GM23338 (cell line): Measurements from ENCODE around the gene ALDH6A1. TPM values are rescaled to one million over a fixed set of nuclear protein-coding genes. Genes with fewer than 3 reads are reported as not detected.
"Not testable (repeated sequence)": the region's sequence is repeated elsewhere in the genome, so short reads cannot be mapped to it uniquely, and the experiment has no call there.

ENCODE experiments used
- ATAC-seq: fragments of 200-7000 bp; cut with Tn5 transposase; 3 replicates; pipeline ENCODE4 v1.9.1; 2020
- DNase-seq: peaks from one replicate; pipeline ENCODE4 v3.0.0-alpha.2; 2015; ENCODE audit warnings: low spot score
- H2AFZ ChIP-seq: fragments of 200-600 bp; sonication (generic); 2 replicates; pipeline ENCODE4 v1.8.0; 2016; ENCODE audit warnings: antibody characterized with exemption, mild to moderate bottlenecking, moderate library complexity
- H3F3A ChIP-seq: fragments of 200-600 bp; sonication (generic); replicated peaks from 2 replicates; pipeline ENCODE4 v1.8.0; 2017; ENCODE audit warnings: antibody characterized with exemption, mixed run types, low read depth
- H3K27ac ChIP-seq: fragments of 200-600 bp; sonication (generic); 2 replicates; pipeline ENCODE4 v1.6.1; 2016; ENCODE audit warnings: low read depth
- H3K27me3 ChIP-seq: fragments of 200-600 bp; sonication (generic); 2 replicates; pipeline ENCODE4 v1.8.0; 2016; ENCODE audit warnings: mild to moderate bottlenecking, mixed run types, moderate library complexity; ENCODE audit not compliant: insufficient read depth
- H3K36me3 ChIP-seq: fragments of 200-600 bp; sonication (generic); 2 replicates; pipeline ENCODE4 v1.8.0; 2016; ENCODE audit warnings: mild to moderate bottlenecking; ENCODE audit not compliant: insufficient read depth
- H3K4me1 ChIP-seq: fragments of 200-600 bp; sonication (generic); 2 replicates; pipeline ENCODE4 v1.8.0; 2016; ENCODE audit warnings: mild to moderate bottlenecking, moderate library complexity; ENCODE audit not compliant: insufficient read depth
- H3K4me2 ChIP-seq: fragments of 200-600 bp; sonication (generic); 2 replicates; pipeline ENCODE4 v1.7.1; 2017; ENCODE audit warnings: mixed run types
- H3K4me3 ChIP-seq: fragments of 200-600 bp; sonication (generic); 2 replicates; pipeline ENCODE4 v1.6.1; 2016; ENCODE audit warnings: mixed run types
- H3K79me2 ChIP-seq: fragments of 200-600 bp; sonication (generic); replicated peaks from 2 replicates; pipeline ENCODE4 v1.8.0; 2017; ENCODE audit warnings: mild to moderate bottlenecking; ENCODE audit not compliant: insufficient read depth
- H3K9me2 ChIP-seq: fragments of 200-600 bp; sonication (generic); 2 replicates; pipeline ENCODE4 v1.8.0; 2017; ENCODE audit not compliant: insufficient read depth
- H4K20me1 ChIP-seq: fragments of 200-600 bp; sonication (generic); replicated peaks from 2 replicates; pipeline ENCODE4 v1.8.0; 2017; ENCODE audit warnings: mild to moderate bottlenecking; ENCODE audit not compliant: insufficient read depth
- H3K27ac Mint-ChIP-seq: 2 replicates; pipeline ENCODE4 v1.8.0; 2020; ENCODE audit warnings: inconsistent platforms, mild to moderate bottlenecking, moderate library complexity, mixed read lengths
- H3K27me3 Mint-ChIP-seq: 3 replicates; pipeline ENCODE4 v1.8.0; 2022; ENCODE audit warnings: low read depth, mild to moderate bottlenecking, moderate library complexity, mixed read lengths, inconsistent platforms; ENCODE audit not compliant: insufficient read depth, poor library complexity
- H3K36me3 Mint-ChIP-seq: 3 replicates; pipeline ENCODE4 v1.8.0; 2021; ENCODE audit warnings: low read depth, mild to moderate bottlenecking, inconsistent platforms, moderate library complexity, mixed read lengths
- H3K4me1 Mint-ChIP-seq: 3 replicates; pipeline ENCODE4 v1.8.0; 2020; ENCODE audit warnings: mild to moderate bottlenecking, inconsistent platforms, mixed read lengths
- H3K4me3 Mint-ChIP-seq: 3 replicates; pipeline ENCODE4 v1.8.0; 2021; ENCODE audit warnings: moderate library complexity, mild to moderate bottlenecking, inconsistent platforms, mixed read lengths
- H3K9me3 Mint-ChIP-seq: 3 replicates; pipeline ENCODE4 v1.8.0; 2020; ENCODE audit warnings: moderate library complexity, mild to moderate bottlenecking, inconsistent platforms, mixed read lengths
- EZH2 ChIP-seq: fragments of 200-600 bp; sonication (generic); IDR thresholded peaks from one replicate; pipeline ENCODE4 v1.8.0; 2017; ENCODE audit warnings: antibody characterized with exemption, mild to moderate bottlenecking, low read depth; ENCODE audit not compliant: unreplicated experiment
- EZH2phosphoT487 ChIP-seq: fragments of 200-600 bp; sonication (generic); IDR thresholded peaks from one replicate; pipeline ENCODE4 v1.8.1; 2018; ENCODE audit warnings: antibody characterized with exemption; ENCODE audit not compliant: unreplicated experiment
- JUNB ChIP-seq: IDR thresholded peaks from one replicate; pipeline ENCODE4 v1.6.1; 2016; ENCODE audit warnings: antibody characterized with exemption; ENCODE audit not compliant: unreplicated experiment
- NANOG ChIP-seq: IDR thresholded peaks from 2 replicates; pipeline ENCODE4 v1.6.1; 2016; ENCODE audit warnings: antibody characterized with exemption, borderline replicate concordance
- POLR2AphosphoS5 ChIP-seq: IDR thresholded peaks from 2 replicates; pipeline ENCODE4 v1.6.1; 2016; ENCODE audit warnings: antibody characterized with exemption, low read depth
- STAT1 ChIP-seq: IDR thresholded peaks from one replicate; pipeline ENCODE4 v1.6.1; 2016; ENCODE audit warnings: antibody characterized with exemption; ENCODE audit not compliant: unreplicated experiment
- ZNF114 ChIP-seq: fragments of 250-450 bp; sonication (Bioruptor Pico); IDR thresholded peaks from 2 replicates; pipeline ENCODE4 v1.5.0; 2020; ENCODE audit warnings: mild to moderate bottlenecking, moderate library complexity
- ZNF331 ChIP-seq: fragments of 250-450 bp; sonication (Bioruptor Pico); IDR thresholded peaks from 2 replicates; pipeline ENCODE4 v1.5.0; 2020; ENCODE audit warnings: low read depth, mild to moderate bottlenecking, moderate library complexity
- polyA plus RNA-seq: library from polyadenylated mRNA; unstranded; fragments of >200 nt; fragmentation: Nextera tagmentation; extraction: Ambion mirVana; gene quantifications from 2 replicates; pipeline ENCODE4 v1.2.1, GENCODE V29; 2016
- total RNA-seq: library from RNA; depleted of rRNA; stranded (reverse); fragments of >200 nt; shearing (Covaris generic); gene quantifications from 2 replicates; pipeline ENCODE4 v1.2.3, GENCODE V29; 2014
- TF ChIP-seq, protein P1 (sequence below), 2 experiments: fragments of 200-600 bp in 1 of 2; sonication (generic) in 1 of 2; conservative IDR thresholded peaks; 2 replicates each; pipeline versions ENCODE4 v1.5.1 to v1.6.1; 2016 to 2017; ENCODE audit warnings: antibody characterized with exemption in 2 of 2, low read depth in 2 of 2, mild to moderate bottlenecking in 2 of 2, moderate library complexity in 1 of 2
- TF ChIP-seq, protein P2 (sequence below): fragments of 250-450 bp; sonication (Bioruptor Pico); IDR thresholded peaks from 2 replicates; pipeline ENCODE4 v1.5.0; 2020; ENCODE audit warnings: mild to moderate bottlenecking, moderate library complexity

The ALDH6A1 gene
- total and polyA plus RNA-seq, 2 experiments from 2014 or later: 16.1 to 28.0 TPM

DNA sequence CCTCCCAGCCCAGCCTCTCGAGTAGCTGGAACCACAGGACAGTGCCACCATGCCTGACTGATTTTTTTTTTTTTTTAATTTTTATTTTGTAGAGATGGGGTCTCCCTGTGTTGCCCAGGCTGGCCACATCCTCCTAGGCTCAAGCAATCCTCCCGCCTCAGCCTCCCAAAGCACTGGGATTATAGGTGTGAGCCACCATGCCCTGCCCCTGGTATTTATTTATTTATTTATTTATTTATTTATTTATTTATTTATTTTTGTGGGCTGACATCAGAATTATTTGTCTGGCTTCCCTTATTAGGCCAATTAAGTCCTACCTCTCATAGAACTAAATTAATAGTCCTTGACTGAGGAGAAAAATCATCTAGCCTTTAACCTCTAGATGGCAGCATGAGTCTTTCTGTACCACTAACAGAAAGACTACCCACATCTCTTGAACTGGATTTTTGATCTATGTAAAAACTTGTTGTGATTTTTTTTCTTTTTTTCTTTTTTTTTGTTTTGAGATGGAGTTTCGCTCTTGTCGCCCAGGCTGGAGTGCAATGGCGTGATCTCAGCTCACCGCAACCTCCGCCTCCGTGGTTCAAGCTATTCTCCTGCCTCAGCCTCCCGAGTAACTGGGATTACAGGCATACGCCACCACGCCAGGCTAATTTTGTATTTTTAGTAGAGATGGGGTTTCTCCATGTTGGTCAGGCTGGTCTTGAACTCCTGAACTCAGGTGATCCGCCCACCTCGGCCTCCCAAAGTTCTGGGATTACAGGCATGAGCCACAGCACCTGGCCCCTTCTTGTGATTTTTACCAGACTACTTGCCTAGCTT lies 27.4 kb upstream of the ALDH6A1 start:
- H3K36me3 ChIP-seq, H3K4me1 Mint-ChIP-seq, H3F3A ChIP-seq, H3K9me2 ChIP-seq, H3K27ac ChIP-seq, H3K27me3 ChIP-seq, H3K27ac Mint-ChIP-seq, H2AFZ ChIP-seq, H3K79me2 ChIP-seq, H3K4me3 ChIP-seq, H3K4me3 Mint-ChIP-seq, H3K4me1 ChIP-seq, H4K20me1 ChIP-seq, H3K27me3 Mint-ChIP-seq, H3K4me2 ChIP-seq, H3K9me3 Mint-ChIP-seq: not testable (repeated sequence)
- TF ChIP-seq, protein P1, sequence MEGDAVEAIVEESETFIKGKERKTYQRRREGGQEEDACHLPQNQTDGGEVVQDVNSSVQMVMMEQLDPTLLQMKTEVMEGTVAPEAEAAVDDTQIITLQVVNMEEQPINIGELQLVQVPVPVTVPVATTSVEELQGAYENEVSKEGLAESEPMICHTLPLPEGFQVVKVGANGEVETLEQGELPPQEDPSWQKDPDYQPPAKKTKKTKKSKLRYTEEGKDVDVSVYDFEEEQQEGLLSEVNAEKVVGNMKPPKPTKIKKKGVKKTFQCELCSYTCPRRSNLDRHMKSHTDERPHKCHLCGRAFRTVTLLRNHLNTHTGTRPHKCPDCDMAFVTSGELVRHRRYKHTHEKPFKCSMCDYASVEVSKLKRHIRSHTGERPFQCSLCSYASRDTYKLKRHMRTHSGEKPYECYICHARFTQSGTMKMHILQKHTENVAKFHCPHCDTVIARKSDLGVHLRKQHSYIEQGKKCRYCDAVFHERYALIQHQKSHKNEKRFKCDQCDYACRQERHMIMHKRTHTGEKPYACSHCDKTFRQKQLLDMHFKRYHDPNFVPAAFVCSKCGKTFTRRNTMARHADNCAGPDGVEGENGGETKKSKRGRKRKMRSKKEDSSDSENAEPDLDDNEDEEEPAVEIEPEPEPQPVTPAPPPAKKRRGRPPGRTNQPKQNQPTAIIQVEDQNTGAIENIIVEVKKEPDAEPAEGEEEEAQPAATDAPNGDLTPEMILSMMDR (conservative IDR thresholded peaks at IDR 0.05; ENCODE audit: low read depth in 2 of 2): peak; percentile 63 to 66
- peak; percentile 72 for DNase-seq
- peaks cover 11% of the 10 kb centered on the region for H3K36me3 Mint-ChIP-seq
- peak; percentile 62; the same call in 2 of the 3 replicates for ATAC-seq

DNA sequence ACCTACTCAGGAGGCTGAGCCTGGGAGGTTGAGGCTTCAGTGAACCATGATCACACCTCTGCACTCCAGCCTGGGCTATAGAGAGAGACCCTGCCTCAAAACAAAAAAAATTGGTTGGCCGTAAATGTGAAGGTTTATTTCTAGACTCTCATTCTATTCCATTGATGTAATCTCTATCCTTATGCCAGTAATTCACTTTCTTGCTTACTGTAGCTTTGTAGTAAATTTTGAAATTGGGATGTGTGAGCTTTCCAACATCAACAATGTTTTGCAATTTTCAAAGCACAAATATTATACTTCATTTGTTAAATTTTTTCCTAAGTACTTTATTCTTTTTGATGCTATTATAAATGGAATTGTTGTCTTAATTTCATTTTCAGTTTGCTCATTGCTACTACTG lies 25.1 kb upstream of the ALDH6A1 start:
- no peaks in the 10 kb centered on the region for H3K9me3 Mint-ChIP-seq
- Histone ChIP-seq H3K4me2 (no peak overlapping the region), H4K20me1 (peaks cover 4% of the 10 kb centered on the region; the same call in 1 of the 2 replicates), H3K9me2 (no peaks in the 10 kb centered on the region), H3K27me3 (no peaks in the 10 kb centered on the region), H3K27ac (no peak overlapping the region), H2AFZ (no peak overlapping the region), H3K4me1 (peaks cover 11% of the 10 kb centered on the region), H3K79me2 (0 out of 2 replicates have a peak, but pooled peaks cover 3% of the 10 kb centered on the region), H3K4me3 (no peak overlapping the region), H3K36me3 (0 out of 2 replicates have a peak, but pooled peaks cover 2% of the 10 kb centered on the region), H3F3A (no peaks in the 10 kb centered on the region)
- no peak for DNase-seq
- H3K27ac Mint-ChIP-seq: no peak overlapping the region
- H3K27me3 Mint-ChIP-seq: no peaks in the 10 kb centered on the region
- no peak for ATAC-seq
- H3K36me3 Mint-ChIP-seq: peaks cover 8% of the 10 kb centered on the region
- TF ChIP-seq, protein P2, sequence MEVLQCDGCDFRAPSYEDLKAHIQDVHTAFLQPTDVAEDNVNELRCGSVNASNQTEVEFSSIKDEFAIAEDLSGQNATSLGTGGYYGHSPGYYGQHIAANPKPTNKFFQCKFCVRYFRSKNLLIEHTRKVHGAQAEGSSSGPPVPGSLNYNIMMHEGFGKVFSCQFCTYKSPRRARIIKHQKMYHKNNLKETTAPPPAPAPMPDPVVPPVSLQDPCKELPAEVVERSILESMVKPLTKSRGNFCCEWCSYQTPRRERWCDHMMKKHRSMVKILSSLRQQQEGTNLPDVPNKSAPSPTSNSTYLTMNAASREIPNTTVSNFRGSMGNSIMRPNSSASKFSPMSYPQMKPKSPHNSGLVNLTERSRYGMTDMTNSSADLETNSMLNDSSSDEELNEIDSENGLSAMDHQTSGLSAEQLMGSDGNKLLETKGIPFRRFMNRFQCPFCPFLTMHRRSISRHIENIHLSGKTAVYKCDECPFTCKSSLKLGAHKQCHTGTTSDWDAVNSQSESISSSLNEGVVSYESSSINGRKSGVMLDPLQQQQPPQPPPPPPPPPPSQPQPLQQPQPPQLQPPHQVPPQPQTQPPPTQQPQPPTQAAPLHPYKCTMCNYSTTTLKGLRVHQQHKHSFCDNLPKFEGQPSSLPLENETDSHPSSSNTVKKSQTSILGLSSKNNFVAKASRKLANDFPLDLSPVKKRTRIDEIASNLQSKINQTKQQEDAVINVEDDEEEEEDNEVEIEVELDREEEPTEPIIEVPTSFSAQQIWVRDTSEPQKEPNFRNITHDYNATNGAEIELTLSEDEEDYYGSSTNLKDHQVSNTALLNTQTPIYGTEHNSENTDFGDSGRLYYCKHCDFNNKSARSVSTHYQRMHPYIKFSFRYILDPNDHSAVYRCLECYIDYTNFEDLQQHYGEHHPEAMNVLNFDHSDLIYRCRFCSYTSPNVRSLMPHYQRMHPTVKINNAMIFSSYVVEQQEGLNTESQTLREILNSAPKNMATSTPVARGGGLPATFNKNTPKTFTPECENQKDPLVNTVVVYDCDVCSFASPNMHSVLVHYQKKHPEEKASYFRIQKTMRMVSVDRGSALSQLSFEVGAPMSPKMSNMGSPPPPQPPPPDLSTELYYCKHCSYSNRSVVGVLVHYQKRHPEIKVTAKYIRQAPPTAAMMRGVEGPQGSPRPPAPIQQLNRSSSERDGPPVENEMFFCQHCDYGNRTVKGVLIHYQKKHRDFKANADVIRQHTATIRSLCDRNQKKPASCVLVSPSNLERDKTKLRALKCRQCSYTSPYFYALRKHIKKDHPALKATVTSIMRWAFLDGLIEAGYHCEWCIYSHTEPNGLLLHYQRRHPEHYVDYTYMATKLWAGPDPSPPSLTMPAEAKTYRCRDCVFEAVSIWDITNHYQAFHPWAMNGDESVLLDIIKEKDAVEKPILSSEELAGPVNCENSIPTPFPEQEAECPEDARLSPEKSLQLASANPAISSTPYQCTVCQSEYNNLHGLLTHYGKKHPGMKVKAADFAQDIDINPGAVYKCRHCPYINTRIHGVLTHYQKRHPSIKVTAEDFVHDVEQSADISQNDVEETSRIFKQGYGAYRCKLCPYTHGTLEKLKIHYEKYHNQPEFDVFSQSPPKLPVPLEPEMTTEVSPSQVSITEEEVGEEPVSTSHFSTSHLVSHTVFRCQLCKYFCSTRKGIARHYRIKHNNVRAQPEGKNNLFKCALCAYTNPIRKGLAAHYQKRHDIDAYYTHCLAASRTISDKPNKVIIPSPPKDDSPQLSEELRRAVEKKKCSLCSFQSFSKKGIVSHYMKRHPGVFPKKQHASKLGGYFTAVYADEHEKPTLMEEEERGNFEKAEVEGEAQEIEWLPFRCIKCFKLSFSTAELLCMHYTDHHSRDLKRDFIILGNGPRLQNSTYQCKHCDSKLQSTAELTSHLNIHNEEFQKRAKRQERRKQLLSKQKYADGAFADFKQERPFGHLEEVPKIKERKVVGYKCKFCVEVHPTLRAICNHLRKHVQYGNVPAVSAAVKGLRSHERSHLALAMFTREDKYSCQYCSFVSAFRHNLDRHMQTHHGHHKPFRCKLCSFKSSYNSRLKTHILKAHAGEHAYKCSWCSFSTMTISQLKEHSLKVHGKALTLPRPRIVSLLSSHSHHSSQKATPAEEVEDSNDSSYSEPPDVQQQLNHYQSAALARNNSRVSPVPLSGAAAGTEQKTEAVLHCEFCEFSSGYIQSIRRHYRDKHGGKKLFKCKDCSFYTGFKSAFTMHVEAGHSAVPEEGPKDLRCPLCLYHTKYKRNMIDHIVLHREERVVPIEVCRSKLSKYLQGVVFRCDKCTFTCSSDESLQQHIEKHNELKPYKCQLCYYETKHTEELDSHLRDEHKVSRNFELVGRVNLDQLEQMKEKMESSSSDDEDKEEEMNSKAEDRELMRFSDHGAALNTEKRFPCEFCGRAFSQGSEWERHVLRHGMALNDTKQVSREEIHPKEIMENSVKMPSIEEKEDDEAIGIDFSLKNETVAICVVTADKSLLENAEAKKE: no peak
- TF ChIP-seq EZH2phosphoT487 (no peak), ZNF331 (CRISPR knock-in tag) (no peak), ZNF114 (CRISPR knock-in tag) (no peak), EZH2 (no peak), STAT1 (no peak), NANOG (no peak), POLR2AphosphoS5 (no peak), JUNB (no peak)
- TF ChIP-seq, protein P1 (conservative IDR thresholded peaks at IDR 0.05; ENCODE audit: low read depth in 2 of 2): no peak
- no peak overlapping the region for H3K4me3 Mint-ChIP-seq
- no peaks in the 10 kb centered on the region for H3K4me1 Mint-ChIP-seq
